HG03064 (cell line): Measurements from ENCODE around the gene DUSP1.

ENCODE experiments used
- ATAC-seq: cut with Tn5 transposase; IDR thresholded peaks from one replicate; pipeline ENCODE4 v1.9.1; 2021; ENCODE audit warnings: low read depth; ENCODE audit not compliant: unreplicated experiment

DUSP1 gene

DNA sequence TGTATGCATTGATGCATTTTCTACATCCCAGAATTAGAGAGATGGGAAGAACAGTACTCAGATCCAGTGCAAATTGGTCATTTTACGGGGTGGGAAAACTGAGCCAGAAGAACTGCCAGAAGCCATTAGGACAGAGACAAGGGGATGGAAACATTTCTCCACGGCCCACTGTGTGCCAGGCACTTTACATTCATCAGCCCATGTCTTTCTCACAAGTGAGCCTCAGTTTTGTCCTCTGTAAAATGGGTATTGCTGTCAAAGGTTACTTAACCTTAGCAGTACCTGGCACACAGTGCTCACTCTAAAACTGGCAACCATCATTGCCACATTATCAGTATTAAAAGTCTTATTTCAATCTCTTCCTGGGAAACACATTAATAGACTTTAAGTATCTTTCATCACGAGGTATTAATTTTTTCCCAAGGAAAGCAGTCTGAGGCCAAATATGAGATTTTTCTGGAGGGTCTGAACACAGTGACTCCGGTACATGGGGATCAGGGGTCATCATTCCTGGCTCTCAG is 5.2 kb downstream of the DUSP1 start:
- no peak for ATAC-seq

DNA sequence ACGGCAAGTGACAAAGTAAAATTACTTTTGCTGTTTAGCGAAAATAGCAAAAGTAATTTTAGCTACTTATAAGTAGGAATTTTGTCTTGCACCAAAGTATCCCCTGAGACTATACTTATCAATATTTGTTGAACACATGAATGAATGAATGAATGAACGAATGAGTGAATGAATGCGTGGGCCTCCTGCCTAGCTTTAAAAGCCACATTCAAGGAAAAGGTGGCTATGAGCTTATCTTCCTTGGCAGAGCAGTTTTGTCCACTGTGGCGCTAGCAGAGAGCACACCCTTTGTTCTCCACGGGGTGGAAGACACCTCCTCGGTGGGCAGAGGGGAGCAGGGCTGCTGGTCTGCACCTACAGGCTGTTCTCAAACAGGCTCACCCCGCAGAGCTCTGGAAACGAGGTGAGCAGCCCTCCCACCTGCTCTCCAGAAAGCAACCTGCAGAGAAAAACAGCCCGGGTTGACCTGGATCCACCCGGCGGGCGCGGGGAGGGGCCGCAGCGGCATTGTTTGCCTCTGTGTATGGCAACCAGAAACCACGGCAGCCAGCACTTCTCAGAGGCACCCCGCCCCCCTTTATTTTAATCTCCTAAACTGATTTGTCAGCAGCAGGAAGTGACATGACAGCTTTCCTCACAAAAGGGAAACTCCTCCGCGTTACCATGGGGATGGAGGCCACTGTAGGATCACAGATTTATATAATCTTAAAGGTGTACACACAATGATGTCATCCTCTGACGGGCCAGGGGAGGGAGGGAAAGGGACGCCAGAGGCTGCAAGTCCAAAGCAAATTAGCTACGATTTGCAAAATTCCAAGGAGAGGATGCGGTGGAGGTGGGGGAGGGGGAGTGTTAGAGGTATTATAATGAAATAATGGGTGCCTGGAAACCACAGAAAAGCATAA is 5.9 kb downstream of the DUSP1 start:
- ATAC-seq = peak; percentile 71

- no peak for ATAC-seq
Measured at GRCh38 chr5:172763120-172763464, 7.9 kb downstream of the DUSP1 start.

DNA sequence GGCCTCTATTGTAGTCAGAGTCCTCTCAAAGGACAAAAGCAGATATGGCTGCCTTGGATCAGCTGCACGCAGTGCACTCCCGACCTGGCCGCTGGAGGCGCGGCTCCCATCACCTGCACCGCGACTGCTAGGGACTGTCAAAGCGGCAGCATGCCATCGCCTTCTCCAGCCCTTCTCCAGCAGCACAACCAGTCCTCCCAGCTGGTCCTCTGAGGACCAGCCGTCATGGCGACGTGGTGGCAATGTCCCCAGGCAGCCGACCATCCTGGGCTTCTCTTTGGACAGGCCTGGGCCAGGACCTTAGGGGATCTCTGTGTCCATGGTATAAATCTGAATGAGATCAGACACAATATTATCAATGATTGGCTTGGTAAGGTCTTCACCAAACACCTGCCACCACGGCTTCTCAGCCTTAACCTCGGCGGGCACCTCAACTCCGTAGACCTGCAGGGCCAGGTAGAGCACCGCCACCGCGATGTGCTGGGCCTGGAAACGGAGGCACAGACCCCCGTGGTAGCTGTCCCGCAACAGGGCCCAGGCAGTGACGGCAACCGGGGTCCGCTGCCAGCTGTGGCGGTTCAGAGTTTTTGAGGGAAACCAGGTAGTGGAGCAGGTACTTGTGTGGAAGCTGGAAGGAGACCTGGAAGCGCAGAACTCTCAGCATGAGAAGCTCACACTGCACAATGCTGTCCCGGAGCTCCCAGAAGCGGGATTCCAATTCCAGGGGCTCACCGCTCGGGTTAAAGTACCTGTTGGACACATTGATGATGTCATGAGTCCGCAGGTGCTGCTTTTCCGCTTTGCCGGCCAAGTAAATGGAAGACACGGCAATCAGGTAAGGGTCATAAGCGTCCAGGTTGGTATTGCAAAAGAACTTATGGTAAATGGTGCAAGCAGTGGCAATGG is 8.5 kb downstream of the DUSP1 start:
- ATAC-seq = no peak

DNA sequence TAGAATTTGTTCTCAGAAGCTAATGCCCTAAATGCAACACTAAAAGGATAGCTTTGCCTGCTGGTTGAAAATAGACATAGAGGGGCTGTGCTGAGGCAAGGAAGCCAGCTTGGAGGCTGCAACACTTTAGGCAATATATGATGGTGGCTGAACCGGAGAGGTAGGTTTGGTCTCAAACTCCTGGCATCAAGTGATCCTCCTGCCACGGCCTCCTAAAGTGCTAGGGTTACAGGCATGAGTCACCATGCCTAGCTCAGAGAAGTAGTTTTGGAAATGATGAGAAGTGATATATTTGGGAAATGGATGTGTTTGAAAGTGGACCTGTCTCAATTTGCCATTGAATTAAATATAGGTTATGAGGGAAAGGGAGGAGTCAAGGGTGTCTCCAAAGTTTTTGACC is 10.0 kb downstream of the DUSP1 start:
- ATAC-seq = no peak

GRCh38 chr5:172760136-172760535 is 10.9 kb downstream of the DUSP1 start:
- ATAC-seq = no peak

GRCh38 chr5:172758834-172759149 is 12.2 kb downstream of the DUSP1 start:
- ATAC-seq = no peak

GRCh38 chr5:172758077-172758833 is 12.7 kb downstream of the DUSP1 start:
- no peak for ATAC-seq

DNA sequence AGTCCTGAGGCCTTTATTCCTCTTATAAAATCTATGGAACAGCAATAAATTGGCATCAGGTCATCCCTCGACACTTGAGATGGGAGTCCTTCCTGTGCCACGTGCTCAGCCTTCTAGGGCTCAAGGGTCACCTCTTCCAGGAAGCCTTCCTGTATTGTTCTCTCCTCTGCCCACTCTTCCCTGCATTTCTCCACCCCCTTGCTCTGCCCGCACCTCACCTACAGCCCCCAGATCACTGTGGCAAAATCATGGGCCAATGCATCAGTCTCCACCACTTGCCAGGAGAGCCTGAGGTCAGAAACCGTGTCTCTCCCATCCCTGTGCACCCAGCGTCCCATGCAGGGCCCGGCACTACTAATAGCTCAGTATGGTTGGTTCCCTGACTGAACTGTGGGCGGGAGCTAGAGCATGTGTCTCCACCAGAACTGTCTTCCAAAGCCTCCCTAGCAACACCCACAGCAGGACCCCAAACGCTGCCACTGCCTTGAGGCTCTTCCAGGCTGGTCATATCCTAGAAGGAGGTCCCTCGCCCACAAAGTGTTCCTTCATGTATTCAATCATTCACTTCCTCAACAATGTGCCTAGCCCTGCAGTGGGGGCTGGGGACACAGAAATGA is 13.5 kb downstream of the DUSP1 start:
- no peak for ATAC-seq

GRCh38 chr5:172756764-172757393 is 14.1 kb downstream of the DUSP1 start:
- ATAC-seq = no peak

DNA sequence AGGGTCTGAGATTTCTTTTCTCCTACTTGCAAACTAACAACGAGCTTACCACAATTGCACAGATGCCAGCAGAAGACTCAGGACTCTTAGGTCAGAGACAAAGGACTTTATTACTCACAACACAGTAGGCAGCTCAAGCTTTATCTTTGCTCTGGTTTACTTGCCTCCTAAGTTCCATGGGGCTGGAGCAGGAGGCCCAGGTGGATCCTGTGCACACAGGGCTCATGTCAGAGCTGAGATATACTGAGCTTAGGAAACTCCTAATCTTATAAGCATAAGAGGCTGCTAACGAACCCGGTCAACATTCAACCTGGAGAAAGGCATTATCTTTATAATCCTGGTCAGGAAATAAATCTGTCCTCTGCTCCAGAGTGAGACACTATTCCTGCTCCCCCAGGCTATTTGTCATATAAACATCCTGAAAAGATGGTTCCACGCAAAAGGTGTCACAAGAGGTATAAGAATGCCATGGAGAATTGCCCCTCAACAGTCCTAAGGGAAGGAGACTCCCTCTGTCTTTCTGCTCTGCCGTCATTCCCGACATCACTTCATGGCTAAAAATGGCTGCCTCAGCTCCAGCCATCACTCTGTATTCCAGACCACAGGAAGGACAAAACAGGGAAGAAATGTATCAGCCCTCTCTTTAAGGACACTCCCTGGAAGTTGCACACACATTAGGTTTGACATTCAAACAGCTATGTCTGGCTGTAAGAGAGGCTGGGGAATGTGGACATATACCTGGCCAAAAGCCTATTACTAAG is 16.2 kb downstream of the DUSP1 start:
- ATAC-seq = no peak

DNA sequence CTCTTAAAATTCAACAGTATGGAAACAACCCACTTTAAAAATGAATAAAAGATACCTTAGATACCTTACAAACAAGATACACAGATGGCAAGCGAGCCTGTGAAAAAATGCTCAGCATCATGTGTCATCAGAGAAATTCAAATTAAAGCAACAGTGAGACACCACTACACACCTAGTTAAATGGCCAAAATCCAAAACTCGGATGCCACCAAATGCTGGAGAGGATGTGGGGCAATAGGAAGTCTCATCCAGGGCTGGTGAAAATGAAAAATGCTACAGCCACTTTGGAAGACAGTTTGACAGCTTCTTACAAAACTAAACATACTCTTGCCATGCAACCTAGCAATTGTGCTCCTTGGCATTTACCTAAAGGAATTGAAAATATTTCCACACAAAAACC is 17.9 kb downstream of the DUSP1 start:
- no peak for ATAC-seq

- no peak for ATAC-seq
Measured at GRCh38 chr5:172751761-172752510, 19.1 kb downstream of the DUSP1 start.

GRCh38 chr5:172749881-172750633 is 20.9 kb downstream of the DUSP1 start:
- ATAC-seq = no peak

GRCh38 chr5:172749076-172749475 is 21.9 kb downstream of the DUSP1 start:
- ATAC-seq = no peak

GRCh38 chr5:172748341-172748843 is 22.6 kb downstream of the DUSP1 start:
- no peak for ATAC-seq

DNA sequence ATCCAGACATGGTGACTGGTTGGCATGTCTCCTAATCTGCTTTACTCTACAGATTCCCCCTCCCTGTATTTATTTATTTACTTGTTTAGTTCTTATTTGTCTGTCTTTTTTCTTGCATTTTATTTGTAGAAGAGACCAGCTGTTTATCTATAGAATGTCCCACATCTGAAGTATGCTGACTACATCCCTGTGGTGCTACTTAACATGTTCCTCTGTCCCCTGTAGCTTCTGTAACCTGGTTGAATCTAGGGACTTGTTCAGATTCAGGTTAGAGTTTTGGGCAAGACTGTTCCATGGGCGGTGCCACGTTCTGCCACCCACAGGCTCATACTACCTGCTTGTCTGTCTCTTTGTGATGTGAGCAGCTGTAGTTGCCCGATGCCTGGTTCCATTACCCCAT is 23.5 kb downstream of the DUSP1 start:
- ATAC-seq = no peak

DNA sequence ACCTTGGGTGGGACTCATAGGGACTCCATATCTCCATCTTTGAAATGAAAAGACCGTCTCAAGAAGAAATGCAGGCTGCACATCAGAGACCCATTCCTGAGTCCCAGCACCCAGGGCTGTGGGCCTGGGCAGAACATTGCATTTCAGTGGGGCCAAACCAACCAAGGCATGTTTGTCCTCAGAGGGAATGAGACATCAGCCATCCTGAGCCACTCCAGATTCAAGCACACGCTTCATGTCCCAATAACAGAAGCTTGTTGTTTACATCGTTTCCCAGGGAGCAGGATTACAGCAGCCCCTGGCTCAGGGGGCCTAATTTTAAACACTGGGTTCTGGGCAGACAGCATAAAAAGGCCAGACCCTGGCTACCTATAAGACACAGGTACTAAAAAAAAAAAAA is 24.3 kb downstream of the DUSP1 start:
- ATAC-seq = no peak
